HG03565 (cell line): ENCODE data around the gene FAM120AOS.

Source experiments
- ATAC-seq: cut with Tn5 transposase; IDR thresholded peaks from one replicate; pipeline ENCODE4 v1.9.1; 2021; ENCODE audit warnings: mild to moderate bottlenecking, moderate library complexity; ENCODE audit not compliant: unreplicated experiment

FAM120AOS gene

GRCh38 chr9:93467462-93467861 lies 14.1 kb upstream of the FAM120AOS start:
- no peak for ATAC-seq

GRCh38 chr9:93467062-93467416 lies 13.7 kb upstream of the FAM120AOS start:
- ATAC-seq: no peak

- no peak for ATAC-seq
Observed at GRCh38 chr9:93466416-93467061, 13.2 kb upstream of the FAM120AOS start.

- ATAC-seq: no peak
Observed at GRCh38 chr9:93465855-93466254, 12.5 kb upstream of the FAM120AOS start.

- no peak for ATAC-seq
Observed at GRCh38 chr9:93464876-93465275, 11.5 kb upstream of the FAM120AOS start.

GRCh38 chr9:93464395-93464794 lies 11.0 kb upstream of the FAM120AOS start:
- ATAC-seq: no peak

- ATAC-seq: no peak
Observed at GRCh38 chr9:93463638-93464248, 10.4 kb upstream of the FAM120AOS start.

GRCh38 chr9:93461821-93462220 lies 8.4 kb upstream of the FAM120AOS start:
- no peak for ATAC-seq

- no peak for ATAC-seq
Observed at GRCh38 chr9:93461414-93461743, 8.0 kb upstream of the FAM120AOS start.

- ATAC-seq: no peak
Observed at GRCh38 chr9:93460689-93461413, 7.5 kb upstream of the FAM120AOS start.

GRCh38 chr9:93459432-93459847 lies 6.1 kb upstream of the FAM120AOS start:
- no peak for ATAC-seq

- no peak for ATAC-seq
Observed at GRCh38 chr9:93458712-93459111, 5.3 kb upstream of the FAM120AOS start.

GRCh38 chr9:93457006-93457405 lies 3.6 kb upstream of the FAM120AOS start:
- no peak for ATAC-seq

GRCh38 chr9:93456504-93456903 lies 3.1 kb upstream of the FAM120AOS start:
- ATAC-seq: no peak

GRCh38 chr9:93456022-93456421 lies 2.6 kb upstream of the FAM120AOS start:
- ATAC-seq: no peak

- no peak for ATAC-seq
Observed at GRCh38 chr9:93452710-93453046, 703 bp downstream of the FAM120AOS start.

GRCh38 chr9:93451849-93452709 lies 1.3 kb downstream of the FAM120AOS start:
- no peak for ATAC-seq

- peak; percentile 42 for ATAC-seq
Observed at GRCh38 chr9:93450945-93451815, 2.2 kb downstream of the FAM120AOS start, which contains the start of gene FAM120A. Gene FAM120A (plus strand): TSS chr9:93451685. CDS start chr9:93451916, 231 bp downstream.

GRCh38 chr9:93447655-93448054 lies 5.7 kb downstream of the FAM120AOS start:
- ATAC-seq: no peak

GRCh38 chr9:93446073-93446472 lies 7.3 kb downstream of the FAM120AOS start:
- ATAC-seq: no peak
